ENCODE data around the gene OR2T1. TPM values are rescaled to one million over a fixed set of nuclear protein-coding genes. Genes with fewer than 3 reads are reported as not detected.

Gene OR2T1
- total RNA-seq, 1 donor from 2014 or later = not detected

DNA sequence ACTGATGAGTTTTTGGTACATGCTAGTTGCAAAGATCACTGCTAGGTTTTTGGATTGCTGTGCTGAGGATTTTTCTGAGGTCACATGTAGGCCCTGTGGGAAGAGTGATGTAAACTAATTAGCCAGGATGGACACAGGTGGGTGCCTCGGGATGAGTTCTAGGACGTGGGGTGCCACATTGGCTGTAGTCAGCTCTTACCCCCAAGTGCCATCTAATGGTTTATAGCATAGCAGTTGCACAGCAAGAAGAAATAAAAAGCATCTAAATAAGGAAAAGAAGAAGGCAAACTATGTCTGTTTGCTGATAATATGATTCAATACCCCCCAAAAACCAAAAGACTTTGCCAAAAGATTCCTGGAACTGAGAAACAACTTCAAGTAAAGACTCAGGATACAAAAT is 9.8 kb upstream of the OR2T1 start:
- no peaks in the 10 kb centered on the region for H3K4me1 Mint-ChIP-seq (ENCODE audit: low read depth, unreplicated experiment)
- H3K36me3 Mint-ChIP-seq (ENCODE audit: unreplicated experiment) = peaks cover 12% of the 10 kb centered on the region
- no peak overlapping the region for H3K27ac Mint-ChIP-seq (ENCODE audit: unreplicated experiment)
- no peak for DNase-seq
- TF ChIP-seq, protein P1, sequence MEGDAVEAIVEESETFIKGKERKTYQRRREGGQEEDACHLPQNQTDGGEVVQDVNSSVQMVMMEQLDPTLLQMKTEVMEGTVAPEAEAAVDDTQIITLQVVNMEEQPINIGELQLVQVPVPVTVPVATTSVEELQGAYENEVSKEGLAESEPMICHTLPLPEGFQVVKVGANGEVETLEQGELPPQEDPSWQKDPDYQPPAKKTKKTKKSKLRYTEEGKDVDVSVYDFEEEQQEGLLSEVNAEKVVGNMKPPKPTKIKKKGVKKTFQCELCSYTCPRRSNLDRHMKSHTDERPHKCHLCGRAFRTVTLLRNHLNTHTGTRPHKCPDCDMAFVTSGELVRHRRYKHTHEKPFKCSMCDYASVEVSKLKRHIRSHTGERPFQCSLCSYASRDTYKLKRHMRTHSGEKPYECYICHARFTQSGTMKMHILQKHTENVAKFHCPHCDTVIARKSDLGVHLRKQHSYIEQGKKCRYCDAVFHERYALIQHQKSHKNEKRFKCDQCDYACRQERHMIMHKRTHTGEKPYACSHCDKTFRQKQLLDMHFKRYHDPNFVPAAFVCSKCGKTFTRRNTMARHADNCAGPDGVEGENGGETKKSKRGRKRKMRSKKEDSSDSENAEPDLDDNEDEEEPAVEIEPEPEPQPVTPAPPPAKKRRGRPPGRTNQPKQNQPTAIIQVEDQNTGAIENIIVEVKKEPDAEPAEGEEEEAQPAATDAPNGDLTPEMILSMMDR (IDR thresholded peaks at IDR 0.05; ENCODE audit: partially characterized antibody, unreplicated experiment) = no peak
- H3K4me3 Mint-ChIP-seq (ENCODE audit: unreplicated experiment) = no peak overlapping the region
- H3K9me3 Mint-ChIP-seq (ENCODE audit: unreplicated experiment) = peaks cover 20% of the 10 kb centered on the region
- H3K27me3 Mint-ChIP-seq (ENCODE audit: unreplicated experiment) = no peaks in the 10 kb centered on the region

DNA sequence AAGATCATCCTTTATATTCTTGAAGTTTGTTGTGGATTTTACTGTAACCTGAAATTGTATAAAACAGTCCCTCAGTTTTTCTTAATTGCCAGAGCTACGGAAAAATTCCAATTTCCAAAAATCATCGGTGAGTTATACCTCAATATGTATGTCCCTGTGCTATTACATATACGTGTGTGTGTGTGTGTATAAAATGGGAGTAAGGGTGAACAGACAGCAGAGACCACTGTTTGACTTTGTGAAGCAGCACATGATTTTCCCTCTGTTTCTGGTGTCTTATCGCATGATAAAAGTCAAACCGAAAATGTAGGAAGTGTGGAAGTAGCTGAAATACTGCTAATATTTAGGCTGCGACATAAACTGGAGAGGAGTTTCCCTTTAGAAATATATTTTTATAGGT is 1.2 kb downstream of the OR2T1 start:
- Mint-ChIP-seq H3K36me3 (ENCODE audit: unreplicated experiment) (peaks cover 11% of the 10 kb centered on the region), H3K4me1 (ENCODE audit: low read depth, unreplicated experiment) (no peaks in the 10 kb centered on the region), H3K4me3 (ENCODE audit: unreplicated experiment) (no peak overlapping the region), H3K9me3 (ENCODE audit: unreplicated experiment) (peaks cover 14% of the 10 kb centered on the region), H3K27me3 (ENCODE audit: unreplicated experiment) (peaks cover 2% of the 10 kb centered on the region), H3K27ac (ENCODE audit: unreplicated experiment) (no peak overlapping the region)
- DNase-seq = no peak
- TF ChIP-seq, protein P1 (IDR thresholded peaks at IDR 0.05; ENCODE audit: partially characterized antibody, unreplicated experiment) = no peak

DNA sequence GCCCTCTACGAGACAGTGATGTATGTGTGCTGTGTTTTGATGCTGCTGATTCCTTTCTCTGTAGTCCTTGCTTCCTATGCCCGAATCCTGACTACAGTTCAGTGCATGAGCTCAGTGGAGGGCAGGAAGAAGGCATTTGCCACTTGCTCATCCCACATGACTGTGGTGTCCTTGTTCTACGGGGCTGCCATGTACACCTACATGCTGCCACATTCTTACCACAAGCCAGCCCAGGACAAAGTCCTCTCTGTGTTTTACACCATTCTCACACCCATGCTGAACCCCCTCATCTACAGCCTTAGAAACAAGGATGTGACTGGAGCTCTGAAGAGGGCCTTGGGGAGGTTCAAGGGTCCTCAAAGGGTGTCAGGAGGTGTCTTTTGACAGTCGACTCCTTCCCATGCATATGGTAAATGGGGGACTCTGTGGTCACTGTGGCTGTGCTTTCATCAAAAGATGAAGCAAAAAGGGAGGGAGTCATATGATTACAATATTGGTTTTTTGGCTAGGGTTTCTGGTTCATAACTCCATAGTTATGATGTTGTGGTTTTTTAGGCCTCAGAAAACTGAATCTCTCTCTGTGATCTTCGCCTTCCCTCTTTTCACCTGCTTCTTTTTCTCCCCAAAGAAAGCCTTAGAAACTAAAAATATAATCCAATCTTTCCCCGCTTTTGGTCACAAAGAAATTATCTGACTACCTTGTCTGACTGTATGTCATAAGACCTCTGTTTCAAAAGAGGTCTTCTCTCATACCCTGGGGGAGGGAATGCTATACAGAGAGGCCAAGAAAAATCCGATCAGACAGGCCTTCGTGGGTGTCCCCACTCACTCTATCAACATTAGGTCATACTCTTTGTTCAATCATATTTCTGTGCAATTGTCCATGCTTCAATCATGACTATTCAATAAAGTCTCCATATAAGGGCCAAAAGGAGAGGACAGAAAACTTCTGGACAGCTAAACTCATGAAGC is 4.2 kb downstream of the OR2T1 start:
- peaks cover 6% of the 10 kb centered on the region for H3K27me3 Mint-ChIP-seq (ENCODE audit: unreplicated experiment)
- no peak overlapping the region for H3K27ac Mint-ChIP-seq (ENCODE audit: unreplicated experiment)
- DNase-seq = no peak
- H3K4me1 Mint-ChIP-seq (ENCODE audit: low read depth, unreplicated experiment) = no peaks in the 10 kb centered on the region
- H3K9me3 Mint-ChIP-seq (ENCODE audit: unreplicated experiment) = peaks cover 23% of the 10 kb centered on the region
- no peak overlapping the region for H3K4me3 Mint-ChIP-seq (ENCODE audit: unreplicated experiment)
- peaks cover 11% of the 10 kb centered on the region for H3K36me3 Mint-ChIP-seq (ENCODE audit: unreplicated experiment)
- TF ChIP-seq, protein P1 (IDR thresholded peaks at IDR 0.05; ENCODE audit: partially characterized antibody, unreplicated experiment) = no peak

DNA sequence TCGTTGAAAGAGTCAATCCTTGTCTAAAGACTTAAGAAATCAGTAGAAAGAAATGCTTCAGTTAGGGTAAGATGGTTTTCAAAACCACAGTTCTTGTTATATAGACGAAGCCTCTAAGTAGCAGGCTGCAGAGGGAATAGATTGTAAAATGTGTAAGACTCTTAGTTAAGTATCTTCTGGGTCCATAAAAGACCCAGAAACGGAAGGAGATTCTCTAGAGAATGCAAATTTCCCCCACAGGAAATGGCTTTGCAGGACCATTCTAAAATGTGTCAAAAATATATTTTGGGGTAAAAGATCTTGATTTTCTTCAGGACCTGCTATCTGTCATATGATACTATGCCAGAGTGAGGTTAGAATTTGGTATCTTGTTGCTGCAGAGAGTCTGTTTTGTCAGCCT is 13.4 kb downstream of the OR2T1 start:
- no peaks in the 10 kb centered on the region for H3K27me3 Mint-ChIP-seq (ENCODE audit: unreplicated experiment)
- no peak for DNase-seq
- H3K36me3 Mint-ChIP-seq (ENCODE audit: unreplicated experiment) = no peaks in the 10 kb centered on the region
- H3K4me1 Mint-ChIP-seq (ENCODE audit: low read depth, unreplicated experiment) = no peaks in the 10 kb centered on the region
- TF ChIP-seq, protein P1 (IDR thresholded peaks at IDR 0.05; ENCODE audit: partially characterized antibody, unreplicated experiment) = no peak
- H3K4me3 Mint-ChIP-seq (ENCODE audit: unreplicated experiment) = no peak overlapping the region
- no peak overlapping the region for H3K27ac Mint-ChIP-seq (ENCODE audit: unreplicated experiment)
- peaks cover 8% of the 10 kb centered on the region for H3K9me3 Mint-ChIP-seq (ENCODE audit: unreplicated experiment)

DNA sequence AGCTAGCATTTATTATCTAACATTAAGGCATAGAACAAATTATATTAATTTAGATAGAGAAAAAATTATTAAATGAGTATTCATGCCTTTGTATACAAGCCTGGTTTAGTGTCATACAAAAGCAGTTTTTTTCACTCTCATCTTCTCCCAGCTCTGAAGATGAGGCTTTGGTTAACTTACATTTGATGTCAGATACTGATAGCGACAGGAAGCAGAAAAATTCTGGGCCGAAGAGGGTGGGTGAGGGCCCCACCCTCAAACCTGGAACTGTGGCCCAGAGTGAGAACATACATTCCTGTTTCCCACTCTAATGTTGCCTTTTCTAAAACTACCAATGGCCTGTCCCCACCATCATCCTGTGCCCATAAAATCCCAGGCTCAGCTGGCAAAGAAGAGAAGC is 15.0 kb downstream of the OR2T1 start:
- Mint-ChIP-seq H3K27ac (ENCODE audit: unreplicated experiment) (no peak overlapping the region), H3K4me1 (ENCODE audit: low read depth, unreplicated experiment) (no peaks in the 10 kb centered on the region), H3K9me3 (ENCODE audit: unreplicated experiment) (peaks cover 12% of the 10 kb centered on the region), H3K4me3 (ENCODE audit: unreplicated experiment) (no peak overlapping the region), H3K27me3 (ENCODE audit: unreplicated experiment) (no peaks in the 10 kb centered on the region), H3K36me3 (ENCODE audit: unreplicated experiment) (no peaks in the 10 kb centered on the region)
- TF ChIP-seq, protein P1 (IDR thresholded peaks at IDR 0.05; ENCODE audit: partially characterized antibody, unreplicated experiment) = no peak
- DNase-seq = no peak
